HL-60 (cell line): Measurements from ENCODE around the gene TMEFF1.

Experiments
- DNase-seq, 2 experiments: peaks; one replicate each; pipeline ENCODE4 v3.0.0-alpha.2; 2010 to 2020; ENCODE audit warnings: low read depth in 1 of 2, low spot score in 1 of 2
- H3K27ac ChIP-seq: fragments of 250-450 bp; sonication (Bioruptor Pico); replicated peaks from 2 replicates; pipeline ENCODE4 v1.5.1; 2020; ENCODE audit warnings: mild to moderate bottlenecking, moderate library complexity
- H3K27me3 ChIP-seq: fragments of 250-450 bp; sonication (Bioruptor Pico); 2 replicates; pipeline ENCODE4 v1.5.1; 2021; ENCODE audit warnings: mild to moderate bottlenecking, moderate library complexity; ENCODE audit not compliant: insufficient read depth, poor library complexity, severe bottlenecking
- H3K4me3 ChIP-seq: replicated peaks from 2 replicates; pipeline ENCODE4 v1.5.1; 2011; ENCODE audit warnings: mild to moderate bottlenecking, control low read depth, low read length; ENCODE audit not compliant: insufficient read depth
- CTCF ChIP-seq: IDR thresholded peaks from one replicate; pipeline ENCODE4 v1.5.1; 2011; ENCODE audit warnings: low read length, control low read depth, inconsistent platforms; ENCODE audit not compliant: insufficient read depth
- GABPA ChIP-seq: IDR thresholded peaks from 2 replicates; pipeline ENCODE4 v1.6.1; 2012; ENCODE audit warnings: low read depth
- POLR2AphosphoS5 ChIP-seq: IDR thresholded peaks from 2 replicates; pipeline ENCODE4 v1.6.1; 2012; ENCODE audit warnings: low read depth
- REST ChIP-seq: IDR thresholded peaks from 2 replicates; pipeline ENCODE4 v1.6.1; 2012; ENCODE audit warnings: low read depth; ENCODE audit not compliant: insufficient replicate concordance
- SPI1 ChIP-seq: IDR thresholded peaks from 2 replicates; pipeline ENCODE4 v1.6.1; 2012; ENCODE audit warnings: low read depth, mild to moderate bottlenecking, borderline replicate concordance

Gene TMEFF1

GRCh38 chr9:100549048-100549447, 76.1 kb downstream of the TMEFF1 start:
- TF ChIP-seq CTCF = no peak
- no peak for TF ChIP-seq POLR2AphosphoS5
- TF ChIP-seq GABPA = no peak
- no peak for TF ChIP-seq REST
- TF ChIP-seq SPI1 = peak; percentile 48; the same call in 1 of the 2 replicates
- DNase-seq = peak in 1 of 2 experiments; percentile 21

GRCh38 chr9:100554935-100555401, 82.0 kb downstream of the TMEFF1 start:
- Histone ChIP-seq H3K27me3 (no peaks in the 10 kb centered on the region), H3K27ac (no peak overlapping the region), H3K4me3 (no peak overlapping the region)
- TF ChIP-seq CTCF = no peak
- no peak for TF ChIP-seq REST
- TF ChIP-seq GABPA = no peak
- TF ChIP-seq POLR2AphosphoS5 = no peak
- TF ChIP-seq SPI1 = no peak
- DNase-seq = no peak

More at GRCh38 chr9:100549048-100549447, 76.1 kb downstream of the TMEFF1 start:
- Histone ChIP-seq H3K27ac (no peak overlapping the region), H3K4me3 (no peak overlapping the region), H3K27me3 (no peaks in the 10 kb centered on the region)

- TF ChIP-seq REST = no peak
- no peak for TF ChIP-seq SPI1
- no peak for TF ChIP-seq POLR2AphosphoS5
- TF ChIP-seq GABPA = no peak
- TF ChIP-seq CTCF = no peak
- H3K27me3 ChIP-seq = no peaks in the 10 kb centered on the region
- no peak overlapping the region for H3K27ac ChIP-seq
- DNase-seq = no peak
- H3K4me3 ChIP-seq = no peak overlapping the region
These were observed 82.5 kb downstream of the TMEFF1 start for GRCh38 chr9:100555471-100555870.
